HepG2 (cell line): ENCODE results near the gene CHRNB2. TPM values are rescaled to one million over a fixed set of nuclear protein-coding genes. Genes with fewer than 3 reads are reported as not detected.

ENCODE experiments used
- ARNT2 ChIP-seq: sonication (generic); formaldehyde crosslinking; IDR thresholded peaks from 2 replicates; pipeline ENCODE4 v1.8.0; 2022; ENCODE audit warnings: mild to moderate bottlenecking, low read depth, missing genetic modification reagents, moderate library complexity
- BRD4 ChIP-seq: sonication (generic); formaldehyde crosslinking; IDR thresholded peaks from 2 replicates; pipeline ENCODE4 v1.4.0; 2020; ENCODE audit warnings: missing genetic modification reagents
- CEBPB ChIP-seq: IDR thresholded peaks from 2 replicates; pipeline ENCODE4 v1.6.1; 2011; ENCODE audit warnings: low read depth, low read length, improper control_type of control experiment, borderline replicate concordance
- DMAP1 ChIP-seq: IDR thresholded peaks from 2 replicates; pipeline ENCODE4 v1.6.1; 2016
- FOXC1 ChIP-seq: sonication (generic); formaldehyde crosslinking; IDR thresholded peaks from 2 replicates; pipeline ENCODE4 v1.8.0; 2022; ENCODE audit warnings: mild to moderate bottlenecking, missing genetic modification reagents, borderline replicate concordance
- HDAC1 ChIP-seq: sonication (generic); formaldehyde crosslinking; IDR thresholded peaks from 2 replicates; pipeline ENCODE4 v1.5.1; 2020; ENCODE audit warnings: mild to moderate bottlenecking, missing genetic modification reagents
- KDM4B ChIP-seq: sonication (generic); formaldehyde crosslinking; IDR thresholded peaks from 2 replicates; pipeline ENCODE4 v1.4.0; 2020; ENCODE audit warnings: missing genetic modification reagents
- MAFF ChIP-seq: IDR thresholded peaks from 2 replicates; pipeline ENCODE4 v1.6.1; 2011; ENCODE audit warnings: low read depth, low read length, improper control_type of control experiment
- ZNF550 ChIP-seq: sonication (generic); formaldehyde crosslinking; IDR thresholded peaks from 2 replicates; pipeline ENCODE4 v1.4.0; 2020; ENCODE audit warnings: mild to moderate bottlenecking, missing genetic modification reagents, borderline replicate concordance
- polyA plus RNA-seq, 8 experiments: library from polyadenylated mRNA; depleted of rRNA in 3 of 8; stranded (reverse) in 7 of 8; unstranded in 1 of 8; fragments of >200 nt; fragmentation: Illumina TruSeq in 4 of 8; extraction: Trizol in 4 of 8; gene quantifications; 2 replicates each; pipeline versions ENCODE4 v1.2.1 to v1.2.3, GENCODE V29; 2011 to 2016; ENCODE audit warnings: low read depth in 4 of 8, missing spikeins in 1 of 8, mixed read lengths in 1 of 8; ENCODE audit not compliant: insufficient read depth in 1 of 8
- total RNA-seq, 5 experiments: library from RNA; depleted of rRNA; stranded (reverse); fragments of >200 nt; fragmentation: Illumina TruSeq; extraction: Trizol; gene quantifications; 2 replicates each; pipeline ENCODE4 v1.2.3, GENCODE V29; 2016; ENCODE audit warnings: low read depth in 1 of 5
- TF ChIP-seq, protein P1 (sequence below): sonication (generic); formaldehyde crosslinking; IDR thresholded peaks from 2 replicates; pipeline ENCODE4 v1.4.0; 2020; ENCODE audit warnings: missing genetic modification reagents
- TF ChIP-seq, protein P2 (sequence below): sonication (generic); formaldehyde crosslinking; IDR thresholded peaks from 2 replicates; pipeline ENCODE4 v1.5.1; 2020; ENCODE audit warnings: missing genetic modification reagents, mild to moderate bottlenecking, borderline replicate concordance
- TF ChIP-seq, protein P3 (sequence below): sonication (generic); IDR thresholded peaks from 2 replicates; pipeline ENCODE4 v1.6.1; 2016; ENCODE audit warnings: low read depth, borderline replicate concordance
- TF ChIP-seq, protein P4 (sequence below): sonication (generic); formaldehyde crosslinking; IDR thresholded peaks from 2 replicates; pipeline ENCODE4 v1.4.0; 2020; ENCODE audit warnings: missing genetic modification reagents, borderline replicate concordance
- TF ChIP-seq, protein P5 (sequence below): sonication (generic); formaldehyde crosslinking; conservative IDR thresholded peaks from 2 replicates; pipeline ENCODE4 v1.4.0; 2020; ENCODE audit warnings: mild to moderate bottlenecking, missing genetic modification reagents, moderate library complexity
- TF ChIP-seq, protein P6 (sequence below): IDR thresholded peaks from 2 replicates; pipeline ENCODE4 v1.6.1; 2016; ENCODE audit warnings: mild to moderate bottlenecking, missing biosample characterization, missing genetic modification reagents

The CHRNB2 gene
- total and polyA plus RNA-seq, 2 of the 13 experiments (the other 11 are each of a cell fraction or from before 2014, with no cell fraction given) = 0.03 to 0.07 TPM

DNA sequence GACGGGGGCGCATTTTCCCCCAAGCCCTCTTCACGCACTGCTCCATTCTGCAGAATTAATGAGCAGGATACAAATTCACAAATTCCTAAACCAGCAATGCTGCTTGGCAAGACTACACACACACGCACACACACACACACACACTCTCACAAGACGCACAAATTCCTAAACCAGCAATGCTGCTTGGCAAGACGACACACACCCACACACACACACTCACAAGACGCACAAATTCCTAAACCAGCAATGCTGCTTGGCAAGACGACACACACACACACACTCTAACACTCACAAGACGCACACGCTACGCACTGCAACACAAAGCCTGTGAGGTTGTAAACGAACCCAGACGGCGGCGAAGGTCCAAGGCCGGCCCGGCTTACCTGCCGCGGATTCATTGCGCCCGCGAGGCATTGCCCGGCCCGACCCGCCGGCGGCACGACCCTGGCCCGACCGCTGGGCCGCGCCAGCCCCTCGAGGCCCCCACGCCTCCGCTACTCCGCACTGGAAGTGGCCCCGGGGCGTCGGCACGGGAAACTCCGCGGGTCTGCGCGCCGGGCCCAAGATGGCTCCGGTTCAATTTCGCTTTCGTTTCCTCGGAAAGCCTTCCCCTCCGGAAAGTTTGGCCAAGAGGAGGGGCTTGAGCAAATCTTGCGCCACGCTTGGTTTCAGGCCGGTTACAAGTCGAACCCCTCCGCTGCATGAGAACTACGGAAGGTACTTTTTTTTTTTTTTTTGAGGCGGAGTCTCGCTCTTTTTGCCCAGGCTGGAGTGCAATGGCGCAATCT, 40.2 kb downstream of the CHRNB2 start, which contains the start of gene ADAR (continued):
- TF ChIP-seq, protein P1, sequence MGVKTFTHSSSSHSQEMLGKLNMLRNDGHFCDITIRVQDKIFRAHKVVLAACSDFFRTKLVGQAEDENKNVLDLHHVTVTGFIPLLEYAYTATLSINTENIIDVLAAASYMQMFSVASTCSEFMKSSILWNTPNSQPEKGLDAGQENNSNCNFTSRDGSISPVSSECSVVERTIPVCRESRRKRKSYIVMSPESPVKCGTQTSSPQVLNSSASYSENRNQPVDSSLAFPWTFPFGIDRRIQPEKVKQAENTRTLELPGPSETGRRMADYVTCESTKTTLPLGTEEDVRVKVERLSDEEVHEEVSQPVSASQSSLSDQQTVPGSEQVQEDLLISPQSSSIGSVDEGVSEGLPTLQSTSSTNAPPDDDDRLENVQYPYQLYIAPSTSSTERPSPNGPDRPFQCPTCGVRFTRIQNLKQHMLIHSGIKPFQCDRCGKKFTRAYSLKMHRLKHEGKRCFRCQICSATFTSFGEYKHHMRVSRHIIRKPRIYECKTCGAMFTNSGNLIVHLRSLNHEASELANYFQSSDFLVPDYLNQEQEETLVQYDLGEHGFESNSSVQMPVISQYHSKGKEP (CRISPR knock-in tag) = no peak
- no peak for TF ChIP-seq KDM4B
- TF ChIP-seq, protein P2, sequence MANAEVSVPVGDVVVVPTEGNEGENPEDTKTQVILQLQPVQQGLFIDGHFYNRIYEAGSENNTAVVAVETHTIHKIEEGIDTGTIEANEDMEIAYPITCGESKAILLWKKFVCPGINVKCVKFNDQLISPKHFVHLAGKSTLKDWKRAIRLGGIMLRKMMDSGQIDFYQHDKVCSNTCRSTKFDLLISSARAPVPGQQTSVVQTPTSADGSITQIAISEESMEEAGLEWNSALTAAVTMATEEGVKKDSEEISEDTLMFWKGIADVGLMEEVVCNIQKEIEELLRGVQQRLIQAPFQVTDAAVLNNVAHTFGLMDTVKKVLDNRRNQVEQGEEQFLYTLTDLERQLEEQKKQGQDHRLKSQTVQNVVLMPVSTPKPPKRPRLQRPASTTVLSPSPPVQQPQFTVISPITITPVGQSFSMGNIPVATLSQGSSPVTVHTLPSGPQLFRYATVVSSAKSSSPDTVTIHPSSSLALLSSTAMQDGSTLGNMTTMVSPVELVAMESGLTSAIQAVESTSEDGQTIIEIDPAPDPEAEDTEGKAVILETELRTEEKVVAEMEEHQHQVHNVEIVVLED (CRISPR knock-in tag) = peak; percentile 50; the same call in 1 of the 2 replicates
- no peak for TF ChIP-seq HDAC1 (CRISPR knock-in tag)
- TF ChIP-seq, protein P3, sequence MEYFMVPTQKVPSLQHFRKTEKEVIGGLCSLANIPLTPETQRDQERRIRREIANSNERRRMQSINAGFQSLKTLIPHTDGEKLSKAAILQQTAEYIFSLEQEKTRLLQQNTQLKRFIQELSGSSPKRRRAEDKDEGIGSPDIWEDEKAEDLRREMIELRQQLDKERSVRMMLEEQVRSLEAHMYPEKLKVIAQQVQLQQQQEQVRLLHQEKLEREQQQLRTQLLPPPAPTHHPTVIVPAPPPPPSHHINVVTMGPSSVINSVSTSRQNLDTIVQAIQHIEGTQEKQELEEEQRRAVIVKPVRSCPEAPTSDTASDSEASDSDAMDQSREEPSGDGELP = no peak
- TF ChIP-seq ARNT2 (CRISPR knock-in tag) = peak; percentile 68; the same call in 1 of the 2 replicates
- TF ChIP-seq, protein P4, sequence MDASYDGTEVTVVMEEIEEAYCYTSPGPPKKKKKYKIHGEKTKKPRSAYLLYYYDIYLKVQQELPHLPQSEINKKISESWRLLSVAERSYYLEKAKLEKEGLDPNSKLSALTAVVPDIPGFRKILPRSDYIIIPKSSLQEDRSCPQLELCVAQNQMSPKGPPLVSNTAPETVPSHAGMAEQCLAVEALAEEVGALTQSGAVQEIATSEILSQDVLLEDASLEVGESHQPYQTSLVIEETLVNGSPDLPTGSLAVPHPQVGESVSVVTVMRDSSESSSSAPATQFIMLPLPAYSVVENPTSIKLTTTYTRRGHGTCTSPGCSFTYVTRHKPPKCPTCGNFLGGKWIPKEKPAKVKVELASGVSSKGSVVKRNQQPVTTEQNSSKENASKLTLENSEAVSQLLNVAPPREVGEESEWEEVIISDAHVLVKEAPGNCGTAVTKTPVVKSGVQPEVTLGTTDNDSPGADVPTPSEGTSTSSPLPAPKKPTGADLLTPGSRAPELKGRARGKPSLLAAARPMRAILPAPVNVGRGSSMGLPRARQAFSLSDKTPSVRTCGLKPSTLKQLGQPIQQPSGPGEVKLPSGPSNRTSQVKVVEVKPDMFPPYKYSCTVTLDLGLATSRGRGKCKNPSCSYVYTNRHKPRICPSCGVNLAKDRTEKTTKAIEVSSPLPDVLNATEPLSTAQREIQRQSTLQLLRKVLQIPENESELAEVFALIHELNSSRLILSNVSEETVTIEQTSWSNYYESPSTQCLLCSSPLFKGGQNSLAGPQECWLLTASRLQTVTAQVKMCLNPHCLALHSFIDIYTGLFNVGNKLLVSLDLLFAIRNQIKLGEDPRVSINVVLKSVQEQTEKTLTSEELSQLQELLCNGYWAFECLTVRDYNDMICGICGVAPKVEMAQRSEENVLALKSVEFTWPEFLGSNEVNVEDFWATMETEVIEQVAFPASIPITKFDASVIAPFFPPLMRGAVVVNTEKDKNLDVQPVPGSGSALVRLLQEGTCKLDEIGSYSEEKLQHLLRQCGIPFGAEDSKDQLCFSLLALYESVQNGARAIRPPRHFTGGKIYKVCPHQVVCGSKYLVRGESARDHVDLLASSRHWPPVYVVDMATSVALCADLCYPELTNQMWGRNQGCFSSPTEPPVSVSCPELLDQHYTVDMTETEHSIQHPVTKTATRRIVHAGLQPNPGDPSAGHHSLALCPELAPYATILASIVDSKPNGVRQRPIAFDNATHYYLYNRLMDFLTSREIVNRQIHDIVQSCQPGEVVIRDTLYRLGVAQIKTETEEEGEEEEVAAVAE (CRISPR knock-in tag) = no peak
- TF ChIP-seq MAFF = no peak
- TF ChIP-seq, protein P5, sequence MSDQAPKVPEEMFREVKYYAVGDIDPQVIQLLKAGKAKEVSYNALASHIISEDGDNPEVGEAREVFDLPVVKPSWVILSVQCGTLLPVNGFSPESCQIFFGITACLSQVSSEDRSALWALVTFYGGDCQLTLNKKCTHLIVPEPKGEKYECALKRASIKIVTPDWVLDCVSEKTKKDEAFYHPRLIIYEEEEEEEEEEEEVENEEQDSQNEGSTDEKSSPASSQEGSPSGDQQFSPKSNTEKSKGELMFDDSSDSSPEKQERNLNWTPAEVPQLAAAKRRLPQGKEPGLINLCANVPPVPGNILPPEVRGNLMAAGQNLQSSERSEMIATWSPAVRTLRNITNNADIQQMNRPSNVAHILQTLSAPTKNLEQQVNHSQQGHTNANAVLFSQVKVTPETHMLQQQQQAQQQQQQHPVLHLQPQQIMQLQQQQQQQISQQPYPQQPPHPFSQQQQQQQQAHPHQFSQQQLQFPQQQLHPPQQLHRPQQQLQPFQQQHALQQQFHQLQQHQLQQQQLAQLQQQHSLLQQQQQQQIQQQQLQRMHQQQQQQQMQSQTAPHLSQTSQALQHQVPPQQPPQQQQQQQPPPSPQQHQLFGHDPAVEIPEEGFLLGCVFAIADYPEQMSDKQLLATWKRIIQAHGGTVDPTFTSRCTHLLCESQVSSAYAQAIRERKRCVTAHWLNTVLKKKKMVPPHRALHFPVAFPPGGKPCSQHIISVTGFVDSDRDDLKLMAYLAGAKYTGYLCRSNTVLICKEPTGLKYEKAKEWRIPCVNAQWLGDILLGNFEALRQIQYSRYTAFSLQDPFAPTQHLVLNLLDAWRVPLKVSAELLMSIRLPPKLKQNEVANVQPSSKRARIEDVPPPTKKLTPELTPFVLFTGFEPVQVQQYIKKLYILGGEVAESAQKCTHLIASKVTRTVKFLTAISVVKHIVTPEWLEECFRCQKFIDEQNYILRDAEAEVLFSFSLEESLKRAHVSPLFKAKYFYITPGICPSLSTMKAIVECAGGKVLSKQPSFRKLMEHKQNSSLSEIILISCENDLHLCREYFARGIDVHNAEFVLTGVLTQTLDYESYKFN (CRISPR knock-in tag) = no peak
- TF ChIP-seq FOXC1 = no peak
- TF ChIP-seq DMAP1 = peak; percentile 30; the same call in 1 of the 2 replicates
- peak; percentile 86 for TF ChIP-seq CEBPB
- TF ChIP-seq, protein P6, sequence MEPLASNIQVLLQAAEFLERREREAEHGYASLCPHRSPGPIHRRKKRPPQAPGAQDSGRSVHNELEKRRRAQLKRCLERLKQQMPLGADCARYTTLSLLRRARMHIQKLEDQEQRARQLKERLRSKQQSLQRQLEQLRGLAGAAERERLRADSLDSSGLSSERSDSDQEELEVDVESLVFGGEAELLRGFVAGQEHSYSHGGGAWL (CRISPR knock-in tag) = no peak
- TF ChIP-seq ZNF550 = no peak
- TF ChIP-seq BRD4 (CRISPR knock-in tag) = no peak
